ENCODE measurements around the gene FAM131A.
A peak's percentile ranks its signal among the peaks of the same experiment; 100 is the strongest.

FAM131A gene

DNA sequence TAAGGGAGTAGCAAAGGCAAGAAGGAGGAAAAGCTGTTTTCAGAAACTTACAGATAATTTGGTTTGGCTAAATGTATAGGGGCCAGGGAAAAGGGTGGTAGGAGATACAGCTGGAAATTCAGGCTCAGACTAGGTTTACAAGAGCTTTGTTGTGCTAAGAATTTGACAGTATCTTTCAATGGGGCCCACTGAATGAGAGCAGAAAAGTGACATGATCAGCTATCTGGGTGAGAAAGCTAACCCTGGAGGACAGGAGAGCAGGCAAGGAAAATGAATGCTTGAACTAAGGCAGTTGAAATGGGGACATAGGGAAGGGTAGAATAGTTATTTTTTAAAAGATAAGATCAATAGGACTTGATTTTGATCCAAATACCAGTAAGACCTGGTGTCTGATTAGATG lies 25.8 kb upstream of the FAM131A start:
- peaks cover 6% of the 10 kb centered on the region for H3K4me1 Mint-ChIP-seq
- no peak overlapping the region for H3K4me3 Mint-ChIP-seq
- no peaks in the 10 kb centered on the region for H3K9me3 Mint-ChIP-seq
- no peak overlapping the region for H3K27ac Mint-ChIP-seq
- H3K36me3 Mint-ChIP-seq = peaks cover 16% of the 10 kb centered on the region
- no peaks in the 10 kb centered on the region for H3K27me3 Mint-ChIP-seq

DNA sequence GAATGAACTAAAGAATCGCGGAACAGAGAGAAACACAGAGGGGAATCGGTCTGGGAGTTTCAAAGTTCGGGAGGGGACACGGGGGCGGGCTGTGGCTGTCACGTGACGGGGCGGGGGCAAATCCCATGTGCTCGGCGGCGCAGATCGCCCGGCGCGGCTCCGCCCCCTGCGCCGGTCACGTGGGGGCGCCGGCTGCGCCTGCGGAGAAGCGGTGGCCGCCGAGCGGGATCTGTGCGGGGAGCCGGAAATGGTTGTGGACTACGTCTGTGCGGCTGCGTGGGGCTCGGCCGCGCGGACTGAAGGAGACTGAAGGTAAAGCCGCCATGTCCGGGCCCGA lies 23.1 kb upstream of the FAM131A start, which contains the start of gene EIF4G1:
EIF4G1 (plus strand) TSS at position 244 of the 337 bp plus-strand sequence. CDS start 1,191 bp downstream, outside the sequence.
- Mint-ChIP-seq H3K27me3 (no peaks in the 10 kb centered on the region), H3K4me1 (peaks cover 26% of the 10 kb centered on the region), H3K36me3 (peaks cover 17% of the 10 kb centered on the region), H3K27ac (peak within 1 kb of the TSS; percentile 95), H3K4me3 (peak within 1 kb of the TSS; percentile 87), H3K9me3 (no peaks in the 10 kb centered on the region)

- H3K36me3 Mint-ChIP-seq = peaks cover 15% of the 10 kb centered on the region
- H3K4me1 Mint-ChIP-seq = peaks cover 30% of the 10 kb centered on the region
- no peaks in the 10 kb centered on the region for H3K9me3 Mint-ChIP-seq
- peak overlapping the region; percentile 90 for H3K27ac Mint-ChIP-seq
- peak overlapping the region; percentile 87 for H3K4me3 Mint-ChIP-seq
- no peaks in the 10 kb centered on the region for H3K27me3 Mint-ChIP-seq
Measured at GRCh38 chr3:184314700-184315542, 22.5 kb upstream of the FAM131A start.

- H3K4me3 Mint-ChIP-seq = peak overlapping the region; percentile 87
- peaks cover 15% of the 10 kb centered on the region for H3K36me3 Mint-ChIP-seq
- no peaks in the 10 kb centered on the region for H3K9me3 Mint-ChIP-seq
- peaks cover 30% of the 10 kb centered on the region for H3K4me1 Mint-ChIP-seq
- peak overlapping the region; percentile 90 for H3K27ac Mint-ChIP-seq
- H3K27me3 Mint-ChIP-seq = no peaks in the 10 kb centered on the region
Measured at GRCh38 chr3:184315543-184315867, 21.9 kb upstream of the FAM131A start.

DNA sequence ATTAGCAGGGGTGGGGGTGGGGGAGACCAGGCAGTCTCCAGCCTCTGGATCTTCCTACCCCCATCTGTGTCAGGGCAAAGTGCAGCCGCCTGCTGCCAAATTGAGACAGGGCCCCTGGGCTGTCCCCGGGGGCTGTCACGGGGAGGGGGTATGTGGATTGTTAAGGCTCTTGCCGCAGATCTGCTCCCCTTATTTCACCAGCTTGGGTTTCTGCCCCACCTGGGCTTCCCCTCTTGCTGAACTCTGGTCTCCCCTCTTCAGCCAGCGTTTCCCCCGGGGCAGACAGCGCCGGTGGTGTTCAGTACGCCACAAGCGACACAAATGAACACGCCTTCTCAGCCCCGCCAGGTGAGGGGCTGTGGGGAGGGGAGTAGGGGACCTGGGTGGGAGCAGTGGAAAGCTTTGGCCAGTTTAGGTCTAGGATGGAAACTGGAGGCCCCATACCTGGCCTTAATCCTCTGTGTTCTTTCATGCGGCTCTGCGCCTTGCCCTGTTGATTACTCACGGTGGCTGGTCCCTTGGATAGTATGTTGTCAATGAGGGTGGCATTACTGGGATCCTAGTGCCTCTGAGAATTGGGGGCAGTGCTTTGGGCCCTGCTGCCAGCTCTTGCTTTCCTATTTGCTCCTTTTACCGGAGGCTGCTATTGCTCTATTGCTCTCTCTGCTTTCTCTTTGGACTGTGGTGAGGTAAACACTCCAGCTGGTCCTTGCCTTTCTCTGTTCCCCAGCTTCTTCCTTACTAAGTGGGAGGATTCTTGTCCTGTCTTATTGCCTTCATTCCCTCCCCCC lies 21.3 kb upstream of the FAM131A start:
- no peaks in the 10 kb centered on the region for H3K9me3 Mint-ChIP-seq
- peak overlapping the region; percentile 87 for H3K4me3 Mint-ChIP-seq
- H3K27me3 Mint-ChIP-seq = no peaks in the 10 kb centered on the region
- peaks cover 30% of the 10 kb centered on the region for H3K4me1 Mint-ChIP-seq
- peak overlapping the region; percentile 80 for H3K27ac Mint-ChIP-seq
- peaks cover 19% of the 10 kb centered on the region for H3K36me3 Mint-ChIP-seq

- H3K27me3 Mint-ChIP-seq = no peaks in the 10 kb centered on the region
- peak overlapping the region; percentile 80 for H3K27ac Mint-ChIP-seq
- H3K4me3 Mint-ChIP-seq = peak overlapping the region; percentile 87
- H3K9me3 Mint-ChIP-seq = no peaks in the 10 kb centered on the region
- H3K36me3 Mint-ChIP-seq = peaks cover 22% of the 10 kb centered on the region
- peaks cover 30% of the 10 kb centered on the region for H3K4me1 Mint-ChIP-seq
Measured at GRCh38 chr3:184316792-184317191, 20.6 kb upstream of the FAM131A start.

GRCh38 chr3:184317201-184317600 lies 20.2 kb upstream of the FAM131A start:
- peak overlapping the region; percentile 68 for H3K27ac Mint-ChIP-seq
- H3K27me3 Mint-ChIP-seq = no peaks in the 10 kb centered on the region
- peaks cover 22% of the 10 kb centered on the region for H3K36me3 Mint-ChIP-seq
- peak overlapping the region; percentile 87 for H3K4me3 Mint-ChIP-seq
- peaks cover 30% of the 10 kb centered on the region for H3K4me1 Mint-ChIP-seq
- no peaks in the 10 kb centered on the region for H3K9me3 Mint-ChIP-seq

GRCh38 chr3:184320104-184320445 lies 17.3 kb upstream of the FAM131A start:
- Mint-ChIP-seq H3K4me3 (no peak overlapping the region), H3K36me3 (peaks cover 35% of the 10 kb centered on the region), H3K9me3 (no peaks in the 10 kb centered on the region), H3K27ac (no peak overlapping the region), H3K27me3 (no peaks in the 10 kb centered on the region), H3K4me1 (peaks cover 34% of the 10 kb centered on the region)

DNA sequence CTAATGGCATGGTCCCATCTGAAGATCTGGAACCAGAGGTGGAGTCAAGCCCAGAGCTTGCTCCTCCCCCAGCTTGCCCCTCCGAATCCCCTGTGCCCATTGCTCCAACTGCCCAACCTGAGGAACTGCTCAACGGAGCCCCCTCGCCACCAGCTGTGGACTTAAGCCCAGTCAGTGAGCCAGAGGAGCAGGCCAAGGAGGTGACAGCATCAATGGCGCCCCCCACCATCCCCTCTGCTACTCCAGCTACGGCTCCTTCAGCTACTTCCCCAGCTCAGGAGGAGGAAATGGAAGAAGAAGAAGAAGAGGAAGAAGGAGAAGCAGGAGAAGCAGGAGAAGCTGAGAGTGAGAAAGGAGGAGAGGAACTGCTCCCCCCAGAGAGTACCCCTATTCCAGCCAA lies 15.7 kb upstream of the FAM131A start:
- Mint-ChIP-seq H3K9me3 (no peaks in the 10 kb centered on the region), H3K4me3 (no peak overlapping the region), H3K27me3 (no peaks in the 10 kb centered on the region), H3K36me3 (peaks cover 39% of the 10 kb centered on the region), H3K27ac (peak overlapping the region; percentile 81), H3K4me1 (peaks cover 39% of the 10 kb centered on the region)

GRCh38 chr3:184322731-184323487 lies 14.5 kb upstream of the FAM131A start:
- Mint-ChIP-seq H3K27me3 (no peaks in the 10 kb centered on the region), H3K4me1 (peaks cover 27% of the 10 kb centered on the region), H3K36me3 (peaks cover 34% of the 10 kb centered on the region), H3K4me3 (no peak overlapping the region), H3K9me3 (no peaks in the 10 kb centered on the region), H3K27ac (peak overlapping the region; percentile 41)

GRCh38 chr3:184323696-184324095 lies 13.7 kb upstream of the FAM131A start:
- Mint-ChIP-seq H3K4me3 (no peak overlapping the region), H3K4me1 (peaks cover 23% of the 10 kb centered on the region), H3K9me3 (no peaks in the 10 kb centered on the region), H3K36me3 (peaks cover 33% of the 10 kb centered on the region), H3K27me3 (no peaks in the 10 kb centered on the region), H3K27ac (no peak overlapping the region)

- H3K9me3 Mint-ChIP-seq = no peaks in the 10 kb centered on the region
- no peaks in the 10 kb centered on the region for H3K27me3 Mint-ChIP-seq
- peaks cover 40% of the 10 kb centered on the region for H3K36me3 Mint-ChIP-seq
- peaks cover 15% of the 10 kb centered on the region for H3K4me1 Mint-ChIP-seq
- H3K27ac Mint-ChIP-seq = no peak overlapping the region
- H3K4me3 Mint-ChIP-seq = peak overlapping the region; percentile 23
Measured at GRCh38 chr3:184325269-184325668, 12.1 kb upstream of the FAM131A start.

GRCh38 chr3:184325715-184326369 lies 11.6 kb upstream of the FAM131A start:
- Mint-ChIP-seq H3K27me3 (no peaks in the 10 kb centered on the region), H3K27ac (peak overlapping the region; percentile 76), H3K36me3 (peaks cover 38% of the 10 kb centered on the region)

DNA sequence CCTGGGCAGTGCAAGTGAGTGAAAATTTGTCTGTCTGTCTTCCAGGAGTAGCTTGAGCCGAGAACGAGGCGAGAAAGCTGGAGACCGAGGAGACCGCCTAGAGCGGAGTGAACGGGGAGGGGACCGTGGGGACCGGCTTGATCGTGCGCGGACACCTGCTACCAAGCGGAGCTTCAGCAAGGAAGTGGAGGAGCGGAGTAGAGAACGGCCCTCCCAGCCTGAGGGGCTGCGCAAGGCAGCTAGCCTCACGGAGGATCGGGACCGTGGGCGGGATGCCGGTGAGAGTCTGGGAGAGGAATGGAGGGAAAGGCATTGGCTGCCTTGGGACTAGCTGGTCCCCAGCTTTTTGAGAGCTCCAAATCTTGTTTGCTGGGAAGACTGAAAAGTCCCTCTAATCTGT lies 10.2 kb upstream of the FAM131A start:
- H3K27me3 Mint-ChIP-seq = no peaks in the 10 kb centered on the region
- no peak overlapping the region for H3K4me3 Mint-ChIP-seq
- H3K9me3 Mint-ChIP-seq = no peaks in the 10 kb centered on the region
- H3K4me1 Mint-ChIP-seq = peaks cover 18% of the 10 kb centered on the region
- peak overlapping the region; percentile 35 for H3K27ac Mint-ChIP-seq
- peaks cover 38% of the 10 kb centered on the region for H3K36me3 Mint-ChIP-seq

More at GRCh38 chr3:184325715-184326369, 11.6 kb upstream of the FAM131A start:
- no peak overlapping the region for H3K4me3 Mint-ChIP-seq
- H3K4me1 Mint-ChIP-seq = peaks cover 15% of the 10 kb centered on the region
- H3K9me3 Mint-ChIP-seq = no peaks in the 10 kb centered on the region

DNA sequence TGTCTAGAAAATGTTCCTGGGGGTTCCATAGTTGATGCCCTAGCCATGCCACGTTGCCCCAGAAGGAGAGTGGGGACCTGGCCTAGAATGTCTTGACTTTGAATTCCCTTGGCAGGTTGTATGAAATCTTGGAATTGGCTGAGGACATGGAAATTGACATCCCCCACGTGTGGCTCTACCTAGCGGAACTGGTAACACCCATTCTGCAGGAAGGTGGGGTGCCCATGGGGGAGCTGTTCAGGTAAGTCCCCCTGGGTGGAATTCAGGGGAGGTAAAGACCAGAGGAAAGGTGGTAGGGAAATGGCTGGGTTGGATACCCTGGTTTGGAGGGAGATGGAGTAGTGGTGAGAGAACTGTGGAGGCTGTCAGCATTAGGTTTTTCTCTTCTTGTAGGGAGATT lies 8.9 kb upstream of the FAM131A start:
- Mint-ChIP-seq H3K36me3 (peaks cover 41% of the 10 kb centered on the region), H3K4me3 (no peak overlapping the region), H3K4me1 (peaks cover 32% of the 10 kb centered on the region), H3K9me3 (no peaks in the 10 kb centered on the region), H3K27ac (no peak overlapping the region), H3K27me3 (no peaks in the 10 kb centered on the region)

Measured in activated naive CD4-positive, alpha-beta T cell treated with anti-CD3 and anti-CD28 coated beads, Interleukin-2, amount 50 U/mL, for 24 hours (primary cell).